Neural cell (in vitro differentiated cells): ENCODE measurements around the gene FRRS1L.

Experiments used
- CTCF ChIP-seq: fragments of 450-650 bp; IDR thresholded peaks from 2 replicates; pipeline ENCODE4 v1.5.1; 2014; ENCODE audit warnings: antibody characterized with exemption, mild to moderate bottlenecking, moderate library complexity; ENCODE audit not compliant: poor library complexity, severe bottlenecking
- EZH2 ChIP-seq: fragments of 200-600, 300-800 bp; shearing (Covaris generic), sonication (generic); IDR thresholded peaks from 2 replicates; pipeline ENCODE4 v1.6.1; 2014; ENCODE audit warnings: antibody characterized with exemption, low read length, borderline replicate concordance, mild to moderate bottlenecking; ENCODE audit not compliant: insufficient read depth, poor library complexity, severe bottlenecking
- MXI1 ChIP-seq: fragments of 450-650 bp; conservative IDR thresholded peaks from 2 replicates; pipeline ENCODE4 v1.6.1; 2014; ENCODE audit warnings: antibody characterized with exemption, mild to moderate bottlenecking; ENCODE audit not compliant: poor library complexity, severe bottlenecking
- POLR2AphosphoS5 ChIP-seq: IDR thresholded peaks from 2 replicates; pipeline ENCODE4 v1.6.1; 2012
- SMC3 ChIP-seq: fragments of 450-650 bp; conservative IDR thresholded peaks from 2 replicates; pipeline ENCODE4 v1.6.1; 2014; ENCODE audit warnings: antibody characterized with exemption, mild to moderate bottlenecking, moderate library complexity; ENCODE audit not compliant: poor library complexity
- TAF1 ChIP-seq: IDR thresholded peaks from 2 replicates; pipeline ENCODE4 v1.6.1; 2012; ENCODE audit warnings: low read depth

- TF ChIP-seq CTCF (no peak), POLR2AphosphoS5 (no peak), TAF1 (no peak), MXI1 (no peak), EZH2 (no peak), SMC3 (no peak)
These were observed 32.6 kb upstream of the FRRS1L start for GRCh38 chr9:109199676-109200075.
